Adipose tissue (tissue), 3 donors: Measurements from ENCODE around the gene SLC38A1. TPM values are rescaled to one million over a fixed set of nuclear protein-coding genes. Genes with fewer than 3 reads are reported as not detected.
"Not testable (repeated sequence)": the region's sequence is repeated elsewhere in the genome, so short reads cannot be mapped to it uniquely, and the experiment has no call there.

Experiments
- H3K27ac ChIP-seq: one replicate; pipeline ENCODE4 v1.5.1; 2013; ENCODE audit warnings: low read depth, low read length
- WGBS, 3 donors: extraction: QIAGEN DNeasy Blood & Tissue Kit; methylation state at CpG; one replicate each; pipeline ENCODE4 v1.1.7; 2013; 5-methylcytosine and 5-hydroxymethylcytosine counted together
- polyA plus RNA-seq, 3 donors: library from polyadenylated mRNA; stranded (reverse); fragments of 200-250 nt; gene quantifications; one replicate each; pipeline ENCODE4 v1.2.3, GENCODE V29; 2013
- donor health status: healthy with polysubstance abuse.
- donor health status: Bipolar disorder and iron deficiency.
- donor health status: healthy.

The SLC38A1 gene
- polyA plus RNA-seq, 3 donors: 2.6 to 9.6 (median 3.3) TPM

DNA sequence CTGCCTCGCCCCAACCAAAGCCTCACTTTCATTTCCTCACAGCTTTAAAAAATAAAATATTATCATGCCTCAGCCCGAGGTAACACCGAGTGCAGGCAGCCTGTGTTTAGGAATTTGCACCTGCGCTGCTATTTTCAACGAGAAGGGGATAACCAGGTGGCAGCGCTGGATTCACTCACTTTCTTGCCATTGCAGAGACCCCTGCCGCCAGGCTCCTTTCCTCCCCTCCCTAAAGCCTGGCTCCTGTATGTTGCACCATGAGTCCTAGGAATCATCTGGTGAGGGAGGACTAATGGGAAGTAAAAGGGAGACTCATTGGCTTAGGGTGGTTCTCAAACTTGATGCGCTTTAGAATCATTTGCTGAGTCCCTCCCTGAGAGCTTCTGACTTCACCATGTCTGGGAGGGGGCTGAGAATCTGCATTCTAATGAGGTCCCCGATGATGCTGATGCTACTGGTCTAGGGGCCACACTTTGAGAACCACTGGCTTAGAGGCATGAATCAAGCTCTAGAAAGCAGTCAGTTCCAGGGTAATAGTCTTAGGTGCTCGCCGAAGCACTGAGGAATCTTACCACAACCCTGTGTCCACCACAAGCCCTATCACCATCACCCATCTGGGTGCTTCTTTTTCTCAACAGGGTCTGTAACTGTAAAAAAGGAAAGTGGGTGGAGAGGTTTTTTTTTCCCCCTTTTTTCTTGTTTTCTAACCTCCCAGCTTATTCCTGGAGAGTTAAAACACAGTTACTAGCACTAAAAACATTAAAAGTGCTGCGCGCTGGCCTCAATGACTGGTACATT is 83.8 kb downstream of the SLC38A1 start:
- 88 to 93% (median 91%) methylated on average over 13 of the region's 13 CpGs for WGBS, 3 donors
- no peak overlapping the region for H3K27ac ChIP-seq

DNA sequence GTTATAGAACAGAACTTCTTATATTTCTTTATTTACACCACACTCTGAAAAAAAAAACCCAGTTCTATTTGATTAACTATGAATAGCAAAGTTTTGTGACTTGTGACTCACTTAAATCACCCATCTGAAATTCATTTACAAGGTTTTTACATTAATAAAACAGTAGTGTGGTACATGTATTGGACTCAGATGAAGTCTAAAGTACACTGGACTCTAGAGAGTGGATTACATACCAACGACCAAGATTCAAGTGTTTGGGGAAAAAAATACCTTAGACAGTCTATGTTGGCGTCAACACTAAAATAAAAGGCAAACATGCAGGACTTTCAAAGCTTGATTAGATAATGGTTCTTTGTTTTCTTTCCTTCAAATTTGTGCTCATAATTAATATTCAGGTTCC is 85.7 kb downstream of the SLC38A1 start:
- H3K27ac ChIP-seq: no peak overlapping the region
- WGBS, 3 donors: 35 to 87% (median 83%) methylated on average over 2 of the region's 2 CpGs

DNA sequence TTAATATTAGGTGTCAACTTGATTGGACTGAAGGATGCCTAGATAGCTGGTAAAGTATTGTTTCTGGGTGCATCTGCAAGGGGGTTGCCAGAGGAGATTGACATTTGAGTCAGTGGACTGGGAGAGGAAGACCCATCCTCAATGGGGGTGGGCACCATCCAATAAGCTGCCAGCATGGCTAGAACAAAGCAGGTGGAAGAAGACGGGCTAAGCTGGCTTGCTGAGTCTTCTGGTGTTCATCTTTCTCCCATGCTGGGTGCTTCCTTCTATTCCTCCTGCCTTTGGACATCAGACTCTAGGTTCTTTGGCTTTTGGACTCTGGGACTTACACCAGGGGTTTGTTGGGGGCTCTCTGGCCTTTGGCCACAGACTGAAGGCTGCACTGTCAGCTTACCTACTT is 87.4 kb downstream of the SLC38A1 start:
- no peak overlapping the region for H3K27ac ChIP-seq
- WGBS, 3 donors: 82 to 100% (median 96%) methylated on average over 1 of the region's 1 CpG

DNA sequence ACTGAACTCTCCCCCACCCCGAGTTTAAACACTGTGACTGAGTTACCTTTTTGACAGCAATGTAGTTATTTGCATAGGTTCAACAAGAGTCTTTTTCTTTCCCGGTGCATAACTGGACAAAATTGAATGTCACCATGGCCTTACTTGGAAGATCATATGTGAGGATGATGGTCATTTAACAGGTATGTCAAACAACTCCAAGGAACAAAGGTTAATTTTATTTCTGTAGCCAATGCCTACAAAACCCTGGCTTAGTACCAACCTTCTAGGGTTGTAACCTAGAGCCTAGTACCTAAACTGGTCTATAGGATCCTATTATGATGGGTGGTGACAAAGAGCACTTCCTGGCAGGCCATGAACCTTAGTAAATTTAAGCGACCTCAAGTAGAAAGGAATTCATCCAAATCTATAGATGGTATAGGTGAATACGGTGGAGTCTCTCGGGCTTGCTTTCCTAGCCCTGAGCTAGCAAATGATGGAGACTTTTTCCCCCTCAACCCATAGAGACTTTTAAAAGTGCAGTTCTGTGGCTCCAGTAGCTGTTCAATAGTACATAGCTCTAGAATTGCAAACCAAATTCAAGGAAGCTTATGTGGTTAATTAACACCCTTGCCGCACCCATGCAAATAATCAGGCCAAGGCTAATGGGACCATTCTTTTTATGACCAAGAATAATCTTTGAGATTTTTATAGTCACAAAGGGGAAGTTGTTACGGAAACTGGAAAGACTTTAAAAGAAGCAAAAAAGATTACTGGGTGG is 89.0 kb downstream of the SLC38A1 start:
- H3K27ac ChIP-seq: no peak overlapping the region
- 77 to 84% (median 79%) methylated on average over 7 of the region's 7 CpGs for WGBS, 3 donors

DNA sequence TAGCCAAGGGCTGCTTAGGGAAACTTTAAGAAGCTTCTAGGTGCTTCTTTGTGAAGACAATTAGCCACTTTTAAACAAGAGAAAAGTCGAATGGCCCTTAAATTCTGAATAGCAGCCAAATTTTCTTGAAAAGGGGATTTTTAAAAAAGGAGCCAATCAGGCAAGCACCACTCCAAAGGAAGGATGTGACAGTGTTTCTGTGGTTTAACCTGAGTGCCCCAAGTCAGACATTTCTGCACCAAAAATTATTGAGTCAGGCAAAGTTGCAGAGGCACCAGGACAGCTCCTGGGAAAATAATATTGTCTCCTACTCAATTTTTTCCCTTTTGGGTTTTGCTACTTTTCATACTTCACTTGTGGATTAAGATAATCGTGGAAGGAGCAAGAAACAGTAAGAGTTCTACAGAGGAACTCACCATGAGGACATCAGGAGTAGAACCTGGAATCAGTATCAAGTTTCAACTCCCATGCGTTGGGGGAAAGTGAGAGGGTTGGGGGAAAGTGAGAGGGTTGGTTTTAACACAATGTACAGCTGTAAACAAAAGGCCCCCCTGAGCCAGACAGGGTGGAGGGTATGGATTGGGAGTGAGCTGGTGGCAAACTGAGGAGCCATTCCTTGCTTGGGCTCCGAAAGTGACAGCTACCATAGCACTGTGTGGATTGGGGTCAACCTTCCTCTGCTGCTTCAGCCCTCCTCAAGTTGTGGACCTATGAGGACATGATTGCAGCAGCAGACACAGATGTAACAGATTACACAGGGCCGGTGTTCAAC is 90.8 kb downstream of the SLC38A1 start:
- 58 to 70% (median 64%) methylated on average over 5 of the region's 5 CpGs for WGBS, 3 donors
- H3K27ac ChIP-seq: no peak overlapping the region

DNA sequence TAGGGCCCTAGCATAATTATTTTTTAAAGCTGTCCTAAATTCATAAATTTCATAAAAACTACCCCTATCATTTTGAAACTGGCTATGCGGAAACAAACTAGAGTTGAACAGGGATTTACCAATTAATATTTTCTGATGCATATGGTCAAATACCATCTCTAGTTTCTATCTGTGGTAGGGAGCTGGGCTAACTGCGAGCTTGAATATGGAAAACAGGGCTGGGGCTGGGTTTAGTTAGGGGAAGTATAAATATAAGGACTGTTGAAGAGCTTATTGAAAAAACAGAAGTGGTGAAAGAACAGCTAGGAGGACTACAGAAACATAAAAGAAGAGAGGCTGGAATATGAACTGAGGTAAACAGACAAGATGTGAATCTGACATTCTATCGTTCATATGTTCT is 91.8 kb downstream of the SLC38A1 start:
- WGBS, 3 donors: 61 to 90% (median 80%) methylated on average over 3 of the region's 3 CpGs
- H3K27ac ChIP-seq: no peak overlapping the region

DNA sequence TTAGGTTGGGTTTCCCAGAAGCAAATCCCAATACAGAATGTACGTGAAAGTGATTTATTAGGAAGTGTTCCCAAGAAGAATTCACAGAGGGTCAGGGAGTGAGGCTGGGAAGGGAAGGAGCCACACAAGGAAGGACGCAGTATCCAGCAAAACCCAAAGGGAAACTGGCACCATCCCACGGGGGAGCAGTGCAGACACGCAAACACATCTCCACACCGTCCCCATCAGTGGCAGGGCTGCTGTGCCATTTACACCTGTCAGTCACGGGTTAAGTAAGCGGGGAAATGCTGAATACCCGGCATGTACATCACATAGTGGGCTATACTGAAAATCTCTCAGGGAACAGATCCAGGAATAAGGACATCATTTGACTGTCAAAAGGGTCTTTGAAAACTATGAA is 93.9 kb downstream of the SLC38A1 start:
- WGBS, 3 donors: 80 to 86% (median 85%) methylated on average over 8 of the region's 8 CpGs
- no peak overlapping the region for H3K27ac ChIP-seq

DNA sequence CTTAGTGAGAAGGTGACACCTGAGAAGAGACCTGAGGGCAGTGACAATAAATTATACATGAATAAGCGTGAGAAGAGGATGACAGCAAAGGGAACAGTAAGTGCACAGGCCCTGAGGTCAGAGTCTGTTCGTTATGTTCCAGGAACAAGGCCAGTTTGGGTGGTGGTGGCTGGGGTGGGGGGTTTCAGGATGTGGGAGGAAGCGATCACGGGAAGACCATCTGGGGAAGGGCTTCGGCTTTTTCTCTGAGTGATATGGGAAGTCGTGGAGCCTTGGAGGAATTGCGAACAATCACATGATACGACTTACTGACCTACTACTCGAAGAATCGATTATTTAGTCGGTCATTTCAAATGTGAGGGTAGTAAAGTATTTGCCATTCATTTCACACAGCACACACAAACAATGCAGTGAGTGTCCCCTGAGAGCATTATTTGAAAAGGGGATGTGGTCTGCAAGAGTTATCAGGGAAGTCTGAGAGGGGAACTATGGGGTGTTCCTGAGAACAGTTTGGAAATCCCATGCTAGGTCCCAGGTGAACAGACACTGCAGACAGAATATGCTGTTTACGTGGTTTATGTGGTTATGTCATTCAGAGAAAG is 94.7 kb downstream of the SLC38A1 start:
- WGBS, 3 donors: 44 to 82% (median 58%) methylated on average over 12 of the region's 12 CpGs
- H3K27ac ChIP-seq: no peak overlapping the region

DNA sequence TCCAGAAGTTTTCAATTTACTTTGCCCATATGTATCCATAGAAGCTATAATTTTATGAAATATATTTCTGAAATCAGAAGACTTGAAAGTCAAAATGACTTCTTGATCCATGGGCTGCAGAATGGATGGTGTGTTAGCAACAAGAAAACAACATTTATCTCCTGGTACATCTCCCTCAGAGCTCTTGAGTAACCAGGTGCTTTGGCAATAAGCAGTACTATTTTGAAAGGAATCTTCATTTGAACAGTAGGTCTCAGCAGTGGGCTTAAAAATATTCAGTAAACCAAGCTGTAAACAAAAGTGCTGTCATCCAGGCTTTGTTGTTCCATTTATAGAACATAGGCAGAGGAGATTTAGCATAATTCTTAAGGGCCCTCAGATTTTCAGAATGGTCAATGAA is 100.4 kb downstream of the SLC38A1 start:
- H3K27ac ChIP-seq: no peak overlapping the region

DNA sequence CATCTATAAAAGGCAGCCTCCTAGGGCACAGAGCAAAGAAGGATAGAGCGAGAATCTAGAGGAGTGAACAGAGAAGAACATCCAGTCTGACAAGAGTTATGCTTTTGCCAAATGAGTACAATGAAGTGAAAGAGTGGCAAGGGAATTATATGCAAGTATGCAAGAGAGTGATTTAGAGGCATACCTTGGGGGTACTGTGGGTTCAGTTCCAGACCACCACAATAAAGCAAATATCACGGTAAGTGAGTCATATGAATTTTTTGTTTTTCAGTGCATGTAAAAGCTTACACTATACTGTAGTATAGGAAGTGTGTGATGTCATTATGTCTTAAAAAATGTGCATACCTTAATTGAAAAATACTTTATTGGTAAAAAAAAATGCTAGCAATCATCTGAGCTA is 101.4 kb downstream of the SLC38A1 start:
- 93 to 98% (median 95%) methylated on average over 2 of the region's 2 CpGs for WGBS, 3 donors
- H3K27ac ChIP-seq: no peak overlapping the region

DNA sequence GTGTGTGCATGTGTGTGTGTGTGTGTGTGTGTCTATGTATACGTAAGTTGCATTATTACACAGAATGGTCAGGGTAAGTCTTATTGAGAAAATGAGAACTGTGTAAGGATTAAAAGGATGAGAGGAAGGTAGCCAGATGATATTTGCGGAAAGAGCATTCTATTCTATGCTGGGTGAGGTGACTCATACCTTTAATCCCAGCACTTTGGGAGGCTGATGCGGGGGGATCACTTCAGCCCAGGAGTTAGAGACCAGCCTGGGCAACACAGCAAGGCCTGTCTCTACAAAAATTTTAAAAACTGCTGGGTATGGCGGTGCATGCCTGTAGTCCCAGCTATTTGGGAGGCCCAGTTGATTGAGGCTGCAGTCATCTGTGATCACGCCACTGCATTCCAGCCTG is 103.7 kb downstream of the SLC38A1 start:
- WGBS, 3 donors: 97 to 98% (median 97%) methylated on average over 5 of the region's 5 CpGs
- H3K27ac ChIP-seq: no peak overlapping the region

DNA sequence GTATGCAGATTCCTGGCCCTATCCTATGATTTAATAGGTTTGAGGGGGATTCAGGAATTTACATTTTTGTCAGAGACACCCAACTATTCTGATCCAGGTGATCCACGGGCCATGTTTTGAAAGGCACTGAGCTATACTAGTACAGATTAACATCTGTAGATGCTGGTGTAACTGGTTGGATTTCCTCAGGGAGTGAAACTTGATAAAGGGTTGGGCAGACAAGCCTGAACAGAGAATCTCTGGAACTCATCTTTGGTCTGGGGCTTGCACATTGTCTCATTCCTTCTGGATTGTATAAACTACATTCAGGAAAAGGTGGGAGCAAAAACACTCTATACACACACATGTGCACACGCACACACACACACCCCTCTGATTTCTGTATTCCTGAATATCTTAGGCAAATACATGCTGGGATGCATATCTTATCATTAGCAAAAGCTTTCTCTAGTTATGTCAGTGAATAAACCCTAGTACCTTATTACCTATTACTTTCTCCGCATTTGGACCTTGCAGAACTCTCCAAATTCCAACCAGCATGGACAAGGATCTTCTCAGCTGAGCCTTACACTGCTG is 104.6 kb downstream of the SLC38A1 start:
- H3K27ac ChIP-seq: no peak overlapping the region

DNA sequence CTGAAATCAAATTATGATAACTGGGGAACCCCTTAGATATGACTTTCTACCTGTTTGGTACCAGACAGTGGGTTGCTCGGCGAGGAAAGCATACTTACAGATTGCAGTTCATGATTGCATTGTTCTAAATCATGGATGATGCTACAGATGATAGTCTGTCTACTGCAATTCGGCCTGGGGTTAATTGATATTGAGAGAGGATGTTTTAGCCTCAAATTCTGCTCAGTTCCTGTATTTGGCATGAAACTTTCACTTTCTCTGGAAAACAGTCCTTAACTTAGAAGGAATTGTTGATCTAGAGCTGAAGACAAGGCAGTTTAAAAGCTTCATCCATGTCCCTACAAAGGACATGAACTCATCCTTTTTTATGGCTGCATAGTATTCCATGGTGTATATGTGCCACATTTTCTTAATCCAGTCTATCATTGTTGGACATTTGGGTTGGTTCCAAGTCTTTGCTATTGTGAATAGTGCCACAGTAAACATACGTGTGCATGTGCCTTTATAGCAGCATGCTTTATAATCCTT is 106.2 kb downstream of the SLC38A1 start:
- 76 to 97% (median 91%) methylated on average over 3 to 4 of the region's 4 CpGs for WGBS, 3 donors
- H3K27ac ChIP-seq: not testable (repeated sequence)

More for the DNA sequence above, 104.6 kb downstream of the SLC38A1 start:
- 58 to 85% (median 80%) methylated on average over 3 of the region's 3 CpGs for WGBS, 3 donors

DNA sequence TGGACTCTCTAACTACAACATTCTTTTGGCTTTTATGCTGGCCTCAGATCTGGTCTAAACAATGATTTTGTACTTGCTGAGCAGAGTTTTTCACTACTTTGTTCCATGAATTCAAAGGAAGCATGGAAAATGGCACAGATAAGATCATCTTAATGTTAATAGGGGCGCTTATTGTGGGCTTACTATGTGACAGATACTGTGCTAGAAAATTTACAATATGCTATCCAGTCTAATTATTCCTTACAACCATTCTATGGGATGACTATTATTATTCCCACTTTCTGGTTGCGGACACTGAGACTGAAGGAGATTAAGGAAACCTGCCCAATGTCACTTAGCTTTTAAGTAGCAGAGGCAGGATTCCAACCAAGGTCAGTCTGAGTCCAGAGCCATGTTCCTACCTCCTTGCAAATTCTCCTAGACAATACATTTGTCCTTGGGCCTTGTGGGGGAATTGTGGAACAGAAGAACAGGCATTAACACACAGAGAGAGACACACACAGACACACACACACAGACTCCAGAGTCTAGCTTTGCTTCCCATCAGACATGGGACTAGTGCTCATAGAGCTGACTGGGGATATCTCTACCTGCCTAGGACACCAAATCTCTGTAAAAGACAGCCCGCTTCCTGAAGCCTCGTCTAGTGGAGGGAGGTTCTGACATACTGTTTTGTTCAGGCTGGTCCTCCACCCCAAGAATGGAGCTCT is 107.7 kb downstream of the SLC38A1 start:
- H3K27ac ChIP-seq: no peak overlapping the region
- 89 to 91% (median 91%) methylated on average over 4 of the region's 4 CpGs for WGBS, 3 donors

DNA sequence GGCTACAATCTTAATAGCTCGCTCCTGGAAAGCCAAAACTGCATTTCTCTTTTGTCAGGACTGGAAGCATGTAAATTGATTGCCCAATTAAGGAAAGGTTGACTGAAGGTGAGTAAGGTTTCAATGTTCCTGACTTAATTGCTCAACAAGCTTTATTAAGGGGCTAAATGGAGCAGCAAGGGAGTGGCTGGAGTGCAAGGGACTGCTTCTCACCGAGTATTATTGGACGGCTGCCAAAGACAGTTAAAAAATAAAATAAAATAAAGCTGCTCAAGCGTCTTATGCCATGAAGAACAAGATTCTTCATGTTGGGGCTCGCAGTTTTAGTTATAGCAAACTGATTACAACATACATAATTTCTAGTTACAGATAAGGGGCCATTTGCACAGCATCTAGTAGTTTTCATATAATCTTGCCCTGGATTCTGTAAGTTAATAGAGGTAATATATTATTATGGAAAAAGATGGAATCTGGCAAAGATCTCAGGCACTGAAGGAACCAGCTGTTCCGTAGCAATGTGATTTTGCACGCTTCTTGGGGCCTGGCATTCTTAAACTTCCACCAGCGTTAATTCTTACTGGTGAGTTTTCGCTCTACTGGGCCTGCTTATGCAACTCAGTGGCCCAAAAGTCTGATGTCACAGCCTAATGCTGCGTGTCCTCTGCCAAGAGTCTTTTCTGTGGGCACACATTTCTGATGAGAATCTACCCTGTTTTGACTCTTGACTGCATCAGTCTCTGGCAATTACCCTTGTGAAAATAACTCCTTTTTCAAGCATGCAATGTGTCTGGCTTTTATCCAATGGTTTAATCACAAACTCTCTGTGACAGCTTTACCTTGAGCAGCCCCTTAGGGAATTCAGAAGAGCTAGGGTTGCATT is 108.5 kb downstream of the SLC38A1 start:
- no peak overlapping the region for H3K27ac ChIP-seq
- 61 to 67% (median 67%) methylated on average over 10 of the region's 10 CpGs for WGBS, 3 donors

DNA sequence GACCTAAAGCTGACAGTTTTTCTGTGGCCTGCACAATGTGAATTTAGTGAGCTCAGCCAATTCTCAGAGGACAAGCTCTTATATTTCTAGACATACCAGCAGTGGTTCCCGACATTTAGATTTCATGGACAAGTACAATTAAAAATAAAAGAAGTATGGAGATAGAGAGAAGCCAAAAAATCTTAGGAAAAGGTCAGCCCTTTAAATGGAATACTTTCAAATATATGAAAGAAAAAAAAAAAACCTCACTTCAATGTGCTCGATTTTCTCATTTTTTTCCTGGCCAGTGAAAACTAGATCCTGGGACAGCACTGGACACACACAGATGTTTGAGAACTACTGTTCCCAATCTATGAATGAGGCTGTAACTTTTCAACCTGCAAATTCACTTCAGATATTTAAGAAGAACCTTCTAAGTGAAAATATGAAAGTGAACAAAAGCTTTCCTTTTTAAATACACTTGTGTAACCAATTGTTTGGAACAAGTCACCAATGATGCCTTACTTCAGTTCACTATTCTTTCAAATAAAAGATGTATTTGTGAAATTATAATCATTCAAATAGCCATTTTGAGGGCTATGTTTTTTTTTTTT is 109.4 kb downstream of the SLC38A1 start:
- WGBS, 3 donors: 71 to 79% (median 76%) methylated on average over 2 of the region's 2 CpGs
- no peak overlapping the region for H3K27ac ChIP-seq
